ENCODE measurements around the gene SZT2.

SZT2 gene

DNA sequence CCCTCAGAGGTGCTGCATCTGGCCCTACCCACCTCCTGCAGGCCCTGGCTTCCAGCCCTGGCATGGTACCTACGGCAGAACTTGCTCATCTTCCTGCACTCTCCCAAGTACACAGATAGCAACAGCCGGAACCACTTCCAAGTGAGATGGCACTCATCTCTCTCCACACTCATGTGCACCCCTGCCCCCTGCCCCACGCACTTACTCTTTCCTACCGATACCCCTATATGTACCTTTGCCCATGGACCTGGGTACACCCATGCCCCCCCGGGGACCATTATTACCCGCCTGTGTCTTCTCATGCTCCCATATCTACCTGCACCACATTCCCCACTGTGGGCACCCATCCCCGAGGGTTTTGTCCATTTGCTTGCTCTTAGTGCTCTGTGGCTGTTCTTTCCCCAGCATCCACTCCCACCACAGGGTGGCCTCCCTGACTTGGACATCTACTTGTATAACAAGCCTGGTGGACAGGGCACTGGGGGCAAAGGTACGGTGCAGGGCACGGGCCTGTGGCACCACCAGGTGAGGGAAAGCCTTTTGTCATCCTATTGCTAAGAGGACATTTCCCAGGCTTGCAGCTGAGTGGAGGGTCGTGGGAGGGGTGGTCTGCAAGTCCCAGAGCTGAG, 49.4 kb downstream of the SZT2 start:
- no peak overlapping the region for H3K27ac ChIP-seq
- TF ChIP-seq, protein P1, sequence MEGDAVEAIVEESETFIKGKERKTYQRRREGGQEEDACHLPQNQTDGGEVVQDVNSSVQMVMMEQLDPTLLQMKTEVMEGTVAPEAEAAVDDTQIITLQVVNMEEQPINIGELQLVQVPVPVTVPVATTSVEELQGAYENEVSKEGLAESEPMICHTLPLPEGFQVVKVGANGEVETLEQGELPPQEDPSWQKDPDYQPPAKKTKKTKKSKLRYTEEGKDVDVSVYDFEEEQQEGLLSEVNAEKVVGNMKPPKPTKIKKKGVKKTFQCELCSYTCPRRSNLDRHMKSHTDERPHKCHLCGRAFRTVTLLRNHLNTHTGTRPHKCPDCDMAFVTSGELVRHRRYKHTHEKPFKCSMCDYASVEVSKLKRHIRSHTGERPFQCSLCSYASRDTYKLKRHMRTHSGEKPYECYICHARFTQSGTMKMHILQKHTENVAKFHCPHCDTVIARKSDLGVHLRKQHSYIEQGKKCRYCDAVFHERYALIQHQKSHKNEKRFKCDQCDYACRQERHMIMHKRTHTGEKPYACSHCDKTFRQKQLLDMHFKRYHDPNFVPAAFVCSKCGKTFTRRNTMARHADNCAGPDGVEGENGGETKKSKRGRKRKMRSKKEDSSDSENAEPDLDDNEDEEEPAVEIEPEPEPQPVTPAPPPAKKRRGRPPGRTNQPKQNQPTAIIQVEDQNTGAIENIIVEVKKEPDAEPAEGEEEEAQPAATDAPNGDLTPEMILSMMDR (conservative IDR thresholded peaks at IDR 0.05): no peak

- TF ChIP-seq, protein P1 (conservative IDR thresholded peaks at IDR 0.05): no peak
- H3K27ac ChIP-seq: no peak overlapping the region
Observed at GRCh38 chr1:43439781-43440180, 50.1 kb downstream of the SZT2 start.

DNA sequence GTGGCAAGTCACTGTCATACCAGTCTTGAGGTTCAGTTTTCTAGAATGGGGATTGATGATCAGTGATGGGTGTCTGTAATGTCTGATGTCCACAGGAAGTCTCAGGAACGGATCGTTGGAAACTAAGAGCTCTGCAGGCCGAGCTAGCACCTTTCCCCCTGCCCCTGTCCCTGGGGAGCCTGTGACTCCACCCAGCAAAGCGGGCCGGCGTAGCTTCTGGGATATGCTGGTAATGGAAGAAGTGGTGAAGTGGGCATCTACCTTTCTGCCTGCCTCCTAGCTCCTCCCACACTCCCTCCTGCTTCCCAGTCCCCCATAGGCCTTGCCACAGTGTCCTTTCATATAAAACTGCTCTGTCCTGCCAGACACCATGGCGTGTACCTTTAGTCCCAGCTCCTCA, 50.7 kb downstream of the SZT2 start:
- no peak overlapping the region for H3K27ac ChIP-seq
- TF ChIP-seq, protein P1 (conservative IDR thresholded peaks at IDR 0.05): no peak

DNA sequence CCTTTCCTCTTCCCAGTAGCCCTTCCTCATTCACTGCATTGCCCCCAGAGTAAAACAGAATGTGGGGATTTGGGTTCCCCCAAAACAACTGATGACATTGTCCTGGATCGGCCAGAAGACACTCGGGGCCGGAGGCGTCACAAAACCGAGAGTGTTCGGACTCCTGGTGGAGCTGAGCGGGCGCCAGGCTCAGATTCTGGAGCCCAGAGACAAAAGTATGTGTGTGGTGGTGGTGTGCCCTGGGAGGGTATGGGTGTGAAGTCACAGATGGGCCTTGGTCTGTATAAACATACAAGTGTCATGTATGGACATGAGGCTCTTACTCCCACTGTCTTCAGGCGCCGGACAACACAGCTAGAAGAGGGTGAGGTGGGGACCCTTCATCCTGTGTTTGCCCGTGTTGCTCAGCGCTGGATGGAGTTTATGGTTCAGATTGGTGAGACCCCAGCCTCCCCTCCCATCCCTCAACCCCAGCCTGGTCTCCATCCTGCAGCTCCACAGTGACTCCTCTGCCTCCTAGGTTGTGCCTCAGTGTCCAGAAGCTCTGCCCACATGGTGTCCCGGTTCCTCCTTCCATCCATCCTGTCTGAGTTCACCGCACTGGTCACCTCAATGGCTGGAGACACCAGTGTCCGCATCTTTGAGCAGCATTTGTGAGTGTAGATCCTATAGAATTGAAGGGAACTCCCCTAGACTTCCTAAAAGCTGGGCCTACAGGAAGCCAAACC, 51.6 kb downstream of the SZT2 start:
- no peak overlapping the region for H3K27ac ChIP-seq
- TF ChIP-seq, protein P1 (conservative IDR thresholded peaks at IDR 0.05): no peak

GRCh38 chr1:43441894-43442637, 52.4 kb downstream of the SZT2 start:
- no peak overlapping the region for H3K27ac ChIP-seq

DNA sequence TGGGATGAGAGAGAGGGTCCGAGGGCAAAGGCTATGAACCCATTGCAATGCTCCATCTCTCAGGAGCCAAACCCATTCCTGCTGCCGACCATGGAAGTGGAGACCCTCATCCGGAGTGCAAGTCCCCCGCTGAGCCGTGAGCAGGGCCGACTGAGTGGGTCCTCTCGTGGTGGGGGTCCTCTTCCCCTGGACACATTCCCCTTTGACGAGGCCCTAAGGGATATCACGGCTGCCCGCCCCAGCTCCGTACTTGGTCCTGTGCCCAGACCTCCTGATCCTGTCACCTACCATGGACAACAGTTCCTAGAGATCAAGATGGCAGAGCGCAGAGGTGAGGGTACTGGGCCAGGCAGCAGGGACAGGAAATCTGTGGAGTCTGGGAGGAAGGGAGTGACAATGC, 53.1 kb downstream of the SZT2 start:
- TF ChIP-seq, protein P1 (conservative IDR thresholded peaks at IDR 0.05): no peak
- no peak overlapping the region for H3K27ac ChIP-seq

More at GRCh38 chr1:43441894-43442637, 52.4 kb downstream of the SZT2 start:
- TF ChIP-seq, protein P1 (conservative IDR thresholded peaks at IDR 0.05): no peak

Data from VCaP (cell line).